C4-2B (cell line): ENCODE measurements around the gene USP32.

ENCODE experiments used
- ZFX ChIP-seq: fragments of 450-650 bp; IDR thresholded peaks from 2 replicates; pipeline ENCODE4 v1.6.1; 2017
- TF ChIP-seq, protein P1 (sequence below): fragments of 450-650 bp; conservative IDR thresholded peaks from 2 replicates; pipeline ENCODE4 v1.5.1; 2017; ENCODE audit warnings: mild to moderate bottlenecking

- TF ChIP-seq, protein P1, sequence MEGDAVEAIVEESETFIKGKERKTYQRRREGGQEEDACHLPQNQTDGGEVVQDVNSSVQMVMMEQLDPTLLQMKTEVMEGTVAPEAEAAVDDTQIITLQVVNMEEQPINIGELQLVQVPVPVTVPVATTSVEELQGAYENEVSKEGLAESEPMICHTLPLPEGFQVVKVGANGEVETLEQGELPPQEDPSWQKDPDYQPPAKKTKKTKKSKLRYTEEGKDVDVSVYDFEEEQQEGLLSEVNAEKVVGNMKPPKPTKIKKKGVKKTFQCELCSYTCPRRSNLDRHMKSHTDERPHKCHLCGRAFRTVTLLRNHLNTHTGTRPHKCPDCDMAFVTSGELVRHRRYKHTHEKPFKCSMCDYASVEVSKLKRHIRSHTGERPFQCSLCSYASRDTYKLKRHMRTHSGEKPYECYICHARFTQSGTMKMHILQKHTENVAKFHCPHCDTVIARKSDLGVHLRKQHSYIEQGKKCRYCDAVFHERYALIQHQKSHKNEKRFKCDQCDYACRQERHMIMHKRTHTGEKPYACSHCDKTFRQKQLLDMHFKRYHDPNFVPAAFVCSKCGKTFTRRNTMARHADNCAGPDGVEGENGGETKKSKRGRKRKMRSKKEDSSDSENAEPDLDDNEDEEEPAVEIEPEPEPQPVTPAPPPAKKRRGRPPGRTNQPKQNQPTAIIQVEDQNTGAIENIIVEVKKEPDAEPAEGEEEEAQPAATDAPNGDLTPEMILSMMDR = no peak
- TF ChIP-seq ZFX = no peak
These were observed 220.8 kb downstream of the USP32 start for GRCh38 chr17:60170835-60171752.
